Smooth muscle cell (in vitro differentiated cells): Measurements from ENCODE around the gene ACVR1B. TPM values are rescaled to one million over a fixed set of nuclear protein-coding genes. Genes with fewer than 3 reads are reported as not detected.

Experiments used
- DNase-seq: peaks from one replicate; lab custom pipeline; 2025; ENCODE audit not compliant: unreplicated experiment; lab: John Stamatoyannopoulos, UW
- H2AFZ ChIP-seq: fragments of 200-600 bp; sonication (generic); 2 replicates; pipeline ENCODE4 v1.6.0; 2016; ENCODE audit warnings: antibody characterized with exemption, low read depth, mild to moderate bottlenecking
- H3F3A ChIP-seq: fragments of 200-600 bp; sonication (generic); 2 replicates; pipeline ENCODE4 v1.6.0; 2017; ENCODE audit warnings: antibody characterized with exemption, low read depth
- H3K27ac ChIP-seq: fragments of 200-600 bp; sonication (generic); 2 replicates; pipeline ENCODE4 v1.5.1; 2016; ENCODE audit warnings: low read depth, mild to moderate bottlenecking
- H3K27me3 ChIP-seq: fragments of 200-600 bp; sonication (generic); 2 replicates; pipeline ENCODE4 v1.6.1; 2016; ENCODE audit warnings: low read depth, mild to moderate bottlenecking
- H3K36me3 ChIP-seq: fragments of 200-600 bp; sonication (generic); 2 replicates; pipeline ENCODE4 v1.5.1; 2016; ENCODE audit warnings: low read depth
- H3K4me1 ChIP-seq: fragments of 200-600 bp; sonication (generic); 2 replicates; pipeline ENCODE4 v1.5.1; 2016; ENCODE audit warnings: low read depth
- H3K4me2 ChIP-seq: fragments of 200-600 bp; sonication (generic); 2 replicates; pipeline ENCODE4 v1.6.0; 2016; ENCODE audit warnings: mild to moderate bottlenecking
- H3K4me3 ChIP-seq: fragments of 200-600 bp; sonication (generic); 2 replicates; pipeline ENCODE4 v1.5.1; 2016; ENCODE audit warnings: mild to moderate bottlenecking
- H3K79me2 ChIP-seq: fragments of 200-600 bp; sonication (generic); 2 replicates; pipeline ENCODE4 v1.6.0; 2016; ENCODE audit warnings: low read depth, mild to moderate bottlenecking
- H3K9ac ChIP-seq: fragments of 200-600 bp; sonication (generic); 2 replicates; pipeline ENCODE4 v1.6.0; 2016; ENCODE audit warnings: low read depth
- H3K9me3 ChIP-seq: fragments of 200-600 bp; sonication (generic); replicated peaks from 2 replicates; pipeline ENCODE4 v1.5.1; 2016; ENCODE audit warnings: low read depth
- H4K20me1 ChIP-seq: fragments of 200-600 bp; sonication (generic); 2 replicates; pipeline ENCODE4 v1.6.0; 2016; ENCODE audit warnings: low read depth
- WGBS: methylation state at CpG from one replicate; pipeline ENCODE4 v1.1.7; 2016; ENCODE audit warnings: low lambda C conversion rate; 5-methylcytosine and 5-hydroxymethylcytosine counted together
- polyA plus RNA-seq: library from polyadenylated mRNA; unstranded; fragments of >200 nt; fragmentation: Nextera tagmentation; extraction: Ambion mirVana; gene quantifications from 2 replicates; pipeline ENCODE4 v1.2.1, GENCODE V29; 2016
- total RNA-seq: library from RNA; depleted of rRNA; stranded (reverse); fragments of >200 nt; gene quantifications from 2 replicates; pipeline ENCODE4 v1.2.3, GENCODE V29; 2014
- TF ChIP-seq, protein P1 (sequence below): fragments of 200-600 bp; sonication (generic); IDR thresholded peaks from 2 replicates; pipeline ENCODE4 v1.5.1; 2017; ENCODE audit warnings: borderline replicate concordance, mild to moderate bottlenecking, antibody characterized with exemption; ENCODE audit not compliant: insufficient read depth, poor library complexity, severe bottlenecking

Gene ACVR1B
- total and polyA plus RNA-seq, 2 experiments from 2014 or later = 1.9 to 4.0 TPM

DNA sequence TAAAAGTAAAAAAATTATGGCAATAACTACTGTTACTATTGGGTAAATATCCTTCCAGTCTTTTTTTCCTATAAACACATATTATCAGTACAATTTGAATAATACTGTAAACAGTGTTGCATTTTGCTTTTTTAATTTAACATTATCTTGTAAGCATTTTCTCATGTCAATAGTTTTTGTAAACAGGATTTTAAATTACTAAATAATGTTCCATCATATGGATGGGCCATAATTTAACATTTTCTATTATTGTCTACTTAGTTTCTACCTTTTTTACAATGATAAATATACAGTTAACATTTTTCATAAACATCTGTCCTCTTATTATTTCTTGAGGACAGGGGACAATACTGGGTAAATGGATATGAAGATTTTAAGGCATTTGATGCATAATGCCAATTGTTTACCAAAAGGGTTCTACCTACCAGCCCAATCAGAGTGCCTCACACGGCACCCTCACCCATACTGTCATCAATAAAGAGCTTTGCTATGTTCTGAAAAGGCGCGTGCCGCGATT is 759 bp upstream of the ACVR1B start:
- no peak overlapping the region for H3K27ac ChIP-seq
- peak overlapping the region; percentile 51 for H3K4me3 ChIP-seq
- peak overlapping the region; percentile 87 for H3K4me2 ChIP-seq
- DNase-seq = no peak
- no peaks in the 10 kb centered on the region for H3K36me3 ChIP-seq
- peaks cover 22% of the 10 kb centered on the region for H3K79me2 ChIP-seq
- H3K4me1 ChIP-seq = peaks cover 26% of the 10 kb centered on the region
- H2AFZ ChIP-seq = peak overlapping the region; percentile 97
- H3K9me3 ChIP-seq = no peaks in the 10 kb centered on the region
- no peak overlapping the region for H3K9ac ChIP-seq
- TF ChIP-seq, protein P1, sequence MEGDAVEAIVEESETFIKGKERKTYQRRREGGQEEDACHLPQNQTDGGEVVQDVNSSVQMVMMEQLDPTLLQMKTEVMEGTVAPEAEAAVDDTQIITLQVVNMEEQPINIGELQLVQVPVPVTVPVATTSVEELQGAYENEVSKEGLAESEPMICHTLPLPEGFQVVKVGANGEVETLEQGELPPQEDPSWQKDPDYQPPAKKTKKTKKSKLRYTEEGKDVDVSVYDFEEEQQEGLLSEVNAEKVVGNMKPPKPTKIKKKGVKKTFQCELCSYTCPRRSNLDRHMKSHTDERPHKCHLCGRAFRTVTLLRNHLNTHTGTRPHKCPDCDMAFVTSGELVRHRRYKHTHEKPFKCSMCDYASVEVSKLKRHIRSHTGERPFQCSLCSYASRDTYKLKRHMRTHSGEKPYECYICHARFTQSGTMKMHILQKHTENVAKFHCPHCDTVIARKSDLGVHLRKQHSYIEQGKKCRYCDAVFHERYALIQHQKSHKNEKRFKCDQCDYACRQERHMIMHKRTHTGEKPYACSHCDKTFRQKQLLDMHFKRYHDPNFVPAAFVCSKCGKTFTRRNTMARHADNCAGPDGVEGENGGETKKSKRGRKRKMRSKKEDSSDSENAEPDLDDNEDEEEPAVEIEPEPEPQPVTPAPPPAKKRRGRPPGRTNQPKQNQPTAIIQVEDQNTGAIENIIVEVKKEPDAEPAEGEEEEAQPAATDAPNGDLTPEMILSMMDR = no peak
- H3K27me3 ChIP-seq = no peaks in the 10 kb centered on the region
- peaks cover 15% of the 10 kb centered on the region for H4K20me1 ChIP-seq
- under 1% methylated on average over 5 of the region's 5 CpGs for WGBS
- peaks cover 18% of the 10 kb centered on the region for H3F3A ChIP-seq

DNA sequence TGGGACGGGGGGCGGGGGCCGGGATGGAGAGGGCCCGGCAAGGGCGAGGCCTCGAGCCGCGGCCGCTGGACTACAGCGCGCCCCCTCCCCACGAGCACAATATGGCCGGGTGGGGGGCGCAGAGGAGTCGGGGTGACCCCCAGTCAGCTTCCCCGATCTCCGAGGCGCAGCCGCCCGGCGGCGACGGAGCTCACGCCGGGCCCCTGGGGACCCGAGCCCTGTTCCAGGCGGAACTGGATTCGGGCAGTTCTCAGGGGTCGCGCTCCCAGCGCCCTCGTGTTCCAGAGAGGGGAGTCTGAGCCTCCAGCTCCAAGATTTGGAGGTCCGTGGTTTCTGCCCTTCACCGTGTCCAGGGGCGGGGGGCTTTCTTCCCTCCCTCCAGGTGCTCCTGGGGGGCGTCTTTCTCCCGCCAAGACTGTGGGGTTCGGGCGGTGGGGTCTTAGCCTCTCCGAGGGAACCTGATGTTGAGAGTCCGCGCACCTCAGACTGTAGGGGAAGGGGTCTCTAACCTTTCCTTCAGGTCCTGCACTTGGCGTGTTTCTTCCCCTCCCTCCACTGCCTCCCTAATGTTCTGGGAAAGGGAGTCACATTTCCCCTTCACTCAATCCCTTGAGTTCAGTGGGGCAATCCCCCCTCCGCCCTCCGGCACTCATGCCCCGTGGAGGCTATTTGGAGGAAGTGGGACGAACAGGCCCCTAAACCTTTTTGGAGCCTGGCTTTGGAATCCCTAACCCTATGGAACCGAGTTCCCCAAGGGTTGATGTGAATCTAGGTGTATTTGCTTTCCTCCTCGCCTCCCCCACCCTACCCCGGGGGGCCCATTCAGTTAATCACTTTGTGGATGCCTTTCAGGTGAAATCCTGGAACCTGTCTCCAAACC is 584 bp downstream of the ACVR1B start:
- Histone ChIP-seq H3K9me3 (no peaks in the 10 kb centered on the region), H3K79me2 (peaks cover 36% of the 10 kb centered on the region), H3K27me3 (no peaks in the 10 kb centered on the region), H3K4me3 (peak overlapping the region; percentile 94), H4K20me1 (peaks cover 28% of the 10 kb centered on the region), H3K4me2 (peak overlapping the region; percentile 99), H3F3A (peaks cover 18% of the 10 kb centered on the region), H3K9ac (peak overlapping the region; percentile 82), H3K36me3 (no peaks in the 10 kb centered on the region), H3K27ac (no peak overlapping the region), H3K4me1 (peaks cover 26% of the 10 kb centered on the region), H2AFZ (peak overlapping the region; percentile 94)
- under 1% methylated on average over 33 of the region's 50 CpGs for WGBS
- TF ChIP-seq, protein P1 = no peak
- DNase-seq = no peak

DNA sequence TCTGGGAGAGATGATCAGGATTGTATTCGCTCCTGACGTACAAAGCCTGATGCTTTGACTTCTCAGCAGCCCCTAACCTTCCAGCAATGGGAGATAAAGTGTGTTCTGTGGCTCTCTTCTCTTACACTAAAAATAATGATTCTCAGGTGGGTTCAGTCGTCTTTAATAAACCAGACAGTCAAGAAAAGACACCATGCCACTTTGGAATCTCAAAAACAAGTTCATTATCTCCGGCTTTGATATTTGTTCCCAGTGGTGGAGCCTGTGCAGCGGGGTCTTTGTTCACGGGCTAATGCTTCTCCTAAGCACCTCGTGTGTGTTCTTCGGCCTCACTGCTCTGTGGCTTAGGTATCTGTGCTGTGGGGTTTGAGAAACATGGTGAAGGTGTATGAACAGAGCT is 1.6 kb downstream of the ACVR1B start:
- H3K79me2 ChIP-seq = peaks cover 46% of the 10 kb centered on the region
- H3K4me3 ChIP-seq = peak overlapping the region; percentile 94
- 58% methylated on average over 8 of the region's 8 CpGs for WGBS
- H3K9ac ChIP-seq = no peak overlapping the region
- H3K36me3 ChIP-seq = no peaks in the 10 kb centered on the region
- no peaks in the 10 kb centered on the region for H3K27me3 ChIP-seq
- no peak for DNase-seq
- H3K4me2 ChIP-seq = peak overlapping the region; percentile 99
- H3F3A ChIP-seq = peaks cover 18% of the 10 kb centered on the region
- H2AFZ ChIP-seq = no peak overlapping the region
- H3K9me3 ChIP-seq = no peaks in the 10 kb centered on the region
- H4K20me1 ChIP-seq = peaks cover 35% of the 10 kb centered on the region
- TF ChIP-seq, protein P1 = no peak
- peaks cover 26% of the 10 kb centered on the region for H3K4me1 ChIP-seq
- no peak overlapping the region for H3K27ac ChIP-seq
